ENCODE data around the gene SAMD13. TPM values are rescaled to one million over a fixed set of nuclear protein-coding genes. Genes with fewer than 3 reads are reported as not detected.

SAMD13 gene, protein sequence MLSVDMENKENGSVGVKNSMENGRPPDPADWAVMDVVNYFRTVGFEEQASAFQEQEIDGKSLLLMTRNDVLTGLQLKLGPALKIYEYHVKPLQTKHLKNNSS
- 1 to 10 TPM in 2 of 4 donors, under 1 TPM in 1, not detected in 1; 0.35 to 2.0 (median 1.3) TPM for total RNA-seq

DNA sequence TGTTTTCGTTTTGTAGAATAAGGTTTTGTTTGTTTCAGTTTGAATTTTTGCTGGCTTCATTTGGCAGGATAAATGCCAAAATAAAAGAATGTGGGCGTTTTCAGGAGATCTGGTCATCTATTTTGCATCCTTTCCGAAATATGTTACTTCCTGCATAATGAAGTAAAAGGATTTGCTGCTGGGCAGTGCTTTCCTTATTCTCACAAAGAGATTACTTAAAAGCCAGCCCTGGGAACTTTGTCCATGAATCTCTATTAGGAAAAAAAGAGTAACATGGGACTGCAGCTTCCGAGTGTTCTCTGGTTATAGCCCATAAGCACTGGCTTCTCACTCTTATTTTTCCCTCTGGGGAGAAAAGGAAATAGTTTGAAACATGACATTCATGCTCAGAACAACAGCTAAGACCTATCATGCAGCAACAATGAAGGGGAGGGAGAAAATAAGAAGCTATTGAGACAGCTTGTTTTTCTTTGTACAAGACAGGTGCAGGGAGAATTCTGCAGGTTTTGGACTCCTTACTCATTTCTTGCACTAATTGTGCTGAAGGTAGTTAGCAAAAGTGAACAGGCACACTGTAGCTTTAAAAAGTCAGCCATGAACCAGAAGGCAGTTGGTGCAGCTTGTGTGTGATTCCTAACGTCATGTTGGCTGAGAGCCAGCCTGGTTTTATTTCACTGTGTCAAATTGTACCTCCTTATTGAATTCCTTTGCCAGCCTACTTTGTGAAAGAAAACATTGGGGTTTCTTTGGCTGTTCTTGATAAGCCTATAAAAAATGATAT is at the start of gene SAMD13:
Gene SAMD13 (plus strand): TSS at position 705 of the 781 bp plus-strand sequence. CDS start 1,527 bp downstream, outside the sequence.
- H3K27me3 ChIP-seq, result no peaks in the 10 kb centered on the region
- 15 to 29% methylated on average over 5 of the region's 5 CpGs for WGBS, 2 donors
- peaks cover 14 to 56% (median 15%) of the 10 kb centered on the region in 3 donors for H3K4me1 ChIP-seq
- H3K36me3 ChIP-seq, result no peaks in the 10 kb centered on the region
- DNase-seq, result no peak
- H3K9me3 ChIP-seq, result no peaks in the 10 kb centered on the region
- intact Hi-C loops (cut with DNase I), result no loop called here
- H3K27ac ChIP-seq, result peak within 1 kb of the TSS; percentile 39 to 93 (median 76)
- no peak for TF ChIP-seq POLR2A (IDR thresholded peaks at IDR 0.05)
- TF ChIP-seq, protein P1, sequence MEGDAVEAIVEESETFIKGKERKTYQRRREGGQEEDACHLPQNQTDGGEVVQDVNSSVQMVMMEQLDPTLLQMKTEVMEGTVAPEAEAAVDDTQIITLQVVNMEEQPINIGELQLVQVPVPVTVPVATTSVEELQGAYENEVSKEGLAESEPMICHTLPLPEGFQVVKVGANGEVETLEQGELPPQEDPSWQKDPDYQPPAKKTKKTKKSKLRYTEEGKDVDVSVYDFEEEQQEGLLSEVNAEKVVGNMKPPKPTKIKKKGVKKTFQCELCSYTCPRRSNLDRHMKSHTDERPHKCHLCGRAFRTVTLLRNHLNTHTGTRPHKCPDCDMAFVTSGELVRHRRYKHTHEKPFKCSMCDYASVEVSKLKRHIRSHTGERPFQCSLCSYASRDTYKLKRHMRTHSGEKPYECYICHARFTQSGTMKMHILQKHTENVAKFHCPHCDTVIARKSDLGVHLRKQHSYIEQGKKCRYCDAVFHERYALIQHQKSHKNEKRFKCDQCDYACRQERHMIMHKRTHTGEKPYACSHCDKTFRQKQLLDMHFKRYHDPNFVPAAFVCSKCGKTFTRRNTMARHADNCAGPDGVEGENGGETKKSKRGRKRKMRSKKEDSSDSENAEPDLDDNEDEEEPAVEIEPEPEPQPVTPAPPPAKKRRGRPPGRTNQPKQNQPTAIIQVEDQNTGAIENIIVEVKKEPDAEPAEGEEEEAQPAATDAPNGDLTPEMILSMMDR (IDR thresholded peaks at IDR 0.05), result no peak
- H3K4me3 ChIP-seq, result peak within 1 kb of the TSS in 3 of 4 donors; percentile 19 to 54 (median 32)

DNA sequence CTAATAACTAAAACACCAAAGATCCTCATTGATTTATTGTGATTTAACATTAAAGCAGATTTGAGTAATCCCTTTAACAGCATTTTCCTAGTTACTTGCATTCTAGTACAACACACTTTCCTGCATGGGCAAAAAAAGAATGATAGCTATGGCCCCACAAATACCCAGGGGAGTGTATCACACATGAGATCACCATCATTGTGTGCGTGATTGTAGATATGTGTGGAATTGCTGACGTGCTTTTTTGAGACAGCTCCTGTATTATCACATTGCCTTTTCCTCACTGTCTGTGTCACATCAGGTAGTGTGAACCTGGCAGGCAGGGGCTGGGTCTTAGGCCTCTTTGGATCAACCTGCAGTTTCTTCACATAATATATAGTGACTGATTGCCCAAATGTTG is 48.5 kb upstream of the SAMD13 start:
- peaks cover 0 to 14% (median 3%) of the 10 kb centered on the region in 3 donors for H3K4me1 ChIP-seq
- H3K27me3 ChIP-seq, result no peaks in the 10 kb centered on the region
- no peak overlapping the region for H3K4me3 ChIP-seq
- 86 to 88% methylated on average over 2 of the region's 2 CpGs for WGBS, 2 donors
- no peak overlapping the region for H3K27ac ChIP-seq
- H3K36me3 ChIP-seq, result no peaks in the 10 kb centered on the region
- TF ChIP-seq POLR2A (IDR thresholded peaks at IDR 0.05), result no peak
- TF ChIP-seq, protein P1 (IDR thresholded peaks at IDR 0.05), result no peak
- H3K9me3 ChIP-seq, result no peaks in the 10 kb centered on the region
- intact Hi-C loops (cut with DNase I), result no loop called here
- DNase-seq, result no peak

DNA sequence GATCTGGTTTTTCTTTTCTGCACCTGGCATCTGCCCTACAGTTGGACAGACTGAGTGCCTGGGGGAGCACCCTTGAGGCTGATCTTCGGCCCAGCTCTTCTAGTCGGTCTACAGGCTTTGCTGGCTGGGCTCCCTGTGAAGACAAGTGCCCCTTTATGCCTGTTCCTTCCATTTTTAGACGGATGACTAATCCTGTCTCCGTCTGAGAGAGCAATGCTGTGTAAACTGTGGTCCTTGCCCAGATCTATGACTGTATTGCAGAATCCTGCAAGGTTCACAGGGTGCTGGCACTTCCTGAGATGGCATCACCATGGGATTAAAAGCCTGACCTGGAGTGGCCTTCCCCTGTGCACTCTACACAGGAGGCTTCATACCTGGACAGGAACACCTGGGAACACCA is 47.6 kb upstream of the SAMD13 start:
- peak overlapping the region in 1 of 4 donors; percentile 33 for H3K27ac ChIP-seq
- no peak overlapping the region for H3K4me3 ChIP-seq
- H3K4me1 ChIP-seq, result peaks cover 0 to 14% (median 3%) of the 10 kb centered on the region in 3 donors
- TF ChIP-seq, protein P1 (IDR thresholded peaks at IDR 0.05), result no peak
- no peak for TF ChIP-seq POLR2A (IDR thresholded peaks at IDR 0.05)
- H3K27me3 ChIP-seq, result no peaks in the 10 kb centered on the region
- no peaks in the 10 kb centered on the region for H3K9me3 ChIP-seq
- no peaks in the 10 kb centered on the region for H3K36me3 ChIP-seq
- WGBS, 2 donors, result 8 to 28% methylated on average over 4 of the region's 4 CpGs
- DNase-seq, result no peak
- intact Hi-C loops (cut with DNase I), result no loop called here

DNA sequence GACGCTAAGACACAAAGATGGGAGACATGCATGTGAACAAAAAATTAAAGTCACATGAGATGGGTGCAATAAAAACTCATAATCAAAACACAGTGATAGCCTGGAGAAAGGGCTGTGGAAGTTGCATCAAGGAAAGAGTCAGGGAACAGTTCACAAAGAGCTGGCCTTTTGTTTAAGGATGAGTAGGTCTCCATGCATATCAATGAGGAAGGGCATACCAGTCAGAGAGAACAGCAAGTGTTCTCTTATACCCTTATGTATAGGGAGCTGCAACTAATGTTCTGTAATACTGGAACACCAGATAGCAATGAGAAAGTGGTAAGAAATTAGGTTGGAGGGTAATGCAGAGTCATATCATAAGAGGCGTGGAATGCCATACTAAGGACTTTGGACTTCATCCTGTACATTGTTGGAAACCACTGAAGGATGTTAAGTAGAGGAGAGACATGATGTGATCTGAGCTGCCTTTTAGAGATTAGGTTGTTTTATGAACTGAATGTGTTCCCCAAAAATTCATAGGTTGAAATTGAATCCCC is 46.7 kb upstream of the SAMD13 start:
- no peak overlapping the region for H3K4me3 ChIP-seq
- 97 to 98% methylated on average over 2 of the region's 2 CpGs for WGBS, 2 donors
- H3K4me1 ChIP-seq, result peaks cover 0 to 14% (median 3%) of the 10 kb centered on the region in 3 donors
- intact Hi-C loops (cut with DNase I), result no loop called here
- TF ChIP-seq, protein P1 (IDR thresholded peaks at IDR 0.05), result no peak
- no peak for TF ChIP-seq POLR2A (IDR thresholded peaks at IDR 0.05)
- H3K9me3 ChIP-seq, result no peaks in the 10 kb centered on the region
- H3K27me3 ChIP-seq, result no peaks in the 10 kb centered on the region
- no peak for DNase-seq
- no peaks in the 10 kb centered on the region for H3K36me3 ChIP-seq
- no peak overlapping the region for H3K27ac ChIP-seq

DNA sequence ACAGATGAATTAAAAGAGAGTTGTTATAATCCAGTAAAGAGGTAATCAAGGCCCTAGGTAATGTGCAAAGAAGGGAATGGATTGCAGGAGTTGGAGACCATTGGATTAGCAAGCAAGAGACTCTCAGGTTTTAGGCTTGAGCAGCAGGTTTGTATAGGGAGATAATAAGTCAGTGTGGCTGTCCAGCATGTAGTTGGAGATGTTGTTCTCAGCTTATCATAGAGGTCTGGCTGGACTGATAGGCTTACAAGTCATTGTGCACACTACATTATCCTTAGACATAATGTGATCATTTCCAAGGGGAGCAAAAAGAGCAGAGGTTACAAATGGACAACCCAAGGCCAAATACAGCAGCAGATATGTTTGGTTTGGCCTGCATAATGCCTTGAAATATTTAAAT is 45.9 kb upstream of the SAMD13 start:
- no peak for DNase-seq
- Histone ChIP-seq H3K4me3 (no peak overlapping the region), H3K27me3 (no peaks in the 10 kb centered on the region), H3K36me3 (no peaks in the 10 kb centered on the region), H3K9me3 (no peaks in the 10 kb centered on the region), H3K4me1 (peaks cover 0 to 14% (median 3%) of the 10 kb centered on the region in 3 donors), H3K27ac (no peak overlapping the region)
- intact Hi-C loops (cut with DNase I), result no loop called here
- no peak for TF ChIP-seq POLR2A (IDR thresholded peaks at IDR 0.05)
- TF ChIP-seq, protein P1 (IDR thresholded peaks at IDR 0.05), result no peak

Data from esophagus squamous epithelium (tissue), 5 donors.